ENCODE measurements around the gene PCIF1. TPM values are rescaled to one million over a fixed set of nuclear protein-coding genes. Genes with fewer than 3 reads are reported as not detected.

Gene PCIF1
- total RNA-seq, 1 donor from 2014 or later, result 45.2 TPM

GRCh38 chr20:45913116-45913515 is 21.4 kb upstream of the PCIF1 start:
- Mint-ChIP-seq H3K9me3 (no peaks in the 10 kb centered on the region), H3K4me1 (peaks cover 8% of the 10 kb centered on the region), H3K27me3 (ENCODE audit: low read depth) (no peaks in the 10 kb centered on the region), H3K27ac (no peak overlapping the region), H3K4me3 (peak overlapping the region; percentile 48), H3K36me3 (peaks cover 7% of the 10 kb centered on the region)
- TF ChIP-seq, protein P1, sequence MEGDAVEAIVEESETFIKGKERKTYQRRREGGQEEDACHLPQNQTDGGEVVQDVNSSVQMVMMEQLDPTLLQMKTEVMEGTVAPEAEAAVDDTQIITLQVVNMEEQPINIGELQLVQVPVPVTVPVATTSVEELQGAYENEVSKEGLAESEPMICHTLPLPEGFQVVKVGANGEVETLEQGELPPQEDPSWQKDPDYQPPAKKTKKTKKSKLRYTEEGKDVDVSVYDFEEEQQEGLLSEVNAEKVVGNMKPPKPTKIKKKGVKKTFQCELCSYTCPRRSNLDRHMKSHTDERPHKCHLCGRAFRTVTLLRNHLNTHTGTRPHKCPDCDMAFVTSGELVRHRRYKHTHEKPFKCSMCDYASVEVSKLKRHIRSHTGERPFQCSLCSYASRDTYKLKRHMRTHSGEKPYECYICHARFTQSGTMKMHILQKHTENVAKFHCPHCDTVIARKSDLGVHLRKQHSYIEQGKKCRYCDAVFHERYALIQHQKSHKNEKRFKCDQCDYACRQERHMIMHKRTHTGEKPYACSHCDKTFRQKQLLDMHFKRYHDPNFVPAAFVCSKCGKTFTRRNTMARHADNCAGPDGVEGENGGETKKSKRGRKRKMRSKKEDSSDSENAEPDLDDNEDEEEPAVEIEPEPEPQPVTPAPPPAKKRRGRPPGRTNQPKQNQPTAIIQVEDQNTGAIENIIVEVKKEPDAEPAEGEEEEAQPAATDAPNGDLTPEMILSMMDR (IDR thresholded peaks at IDR 0.05; ENCODE audit: unreplicated experiment), result no peak
- DNase-seq (ENCODE audit: low spot score in 2 of 2, unreplicated experiment in 2 of 2), result no peak

GRCh38 chr20:45917790-45918141 is 16.7 kb upstream of the PCIF1 start:
- no peak overlapping the region for H3K27ac Mint-ChIP-seq
- no peak for DNase-seq (ENCODE audit: low spot score in 2 of 2, unreplicated experiment in 2 of 2)
- H3K27me3 Mint-ChIP-seq (ENCODE audit: low read depth), result peaks cover 8% of the 10 kb centered on the region
- TF ChIP-seq, protein P1 (IDR thresholded peaks at IDR 0.05; ENCODE audit: unreplicated experiment), result no peak
- no peak overlapping the region for H3K4me3 Mint-ChIP-seq
- H3K4me1 Mint-ChIP-seq, result peaks cover 14% of the 10 kb centered on the region
- H3K36me3 Mint-ChIP-seq, result no peaks in the 10 kb centered on the region
- H3K9me3 Mint-ChIP-seq, result no peaks in the 10 kb centered on the region

GRCh38 chr20:45918182-45918737 is 16.2 kb upstream of the PCIF1 start:
- H3K4me3 Mint-ChIP-seq, result no peak overlapping the region
- TF ChIP-seq, protein P1 (IDR thresholded peaks at IDR 0.05; ENCODE audit: unreplicated experiment), result no peak
- no peak for DNase-seq (ENCODE audit: low spot score in 2 of 2, unreplicated experiment in 2 of 2)
- H3K36me3 Mint-ChIP-seq, result no peaks in the 10 kb centered on the region
- no peak overlapping the region for H3K27ac Mint-ChIP-seq
- peaks cover 16% of the 10 kb centered on the region for H3K4me1 Mint-ChIP-seq
- no peaks in the 10 kb centered on the region for H3K9me3 Mint-ChIP-seq
- peaks cover 8% of the 10 kb centered on the region for H3K27me3 Mint-ChIP-seq (ENCODE audit: low read depth)

DNA sequence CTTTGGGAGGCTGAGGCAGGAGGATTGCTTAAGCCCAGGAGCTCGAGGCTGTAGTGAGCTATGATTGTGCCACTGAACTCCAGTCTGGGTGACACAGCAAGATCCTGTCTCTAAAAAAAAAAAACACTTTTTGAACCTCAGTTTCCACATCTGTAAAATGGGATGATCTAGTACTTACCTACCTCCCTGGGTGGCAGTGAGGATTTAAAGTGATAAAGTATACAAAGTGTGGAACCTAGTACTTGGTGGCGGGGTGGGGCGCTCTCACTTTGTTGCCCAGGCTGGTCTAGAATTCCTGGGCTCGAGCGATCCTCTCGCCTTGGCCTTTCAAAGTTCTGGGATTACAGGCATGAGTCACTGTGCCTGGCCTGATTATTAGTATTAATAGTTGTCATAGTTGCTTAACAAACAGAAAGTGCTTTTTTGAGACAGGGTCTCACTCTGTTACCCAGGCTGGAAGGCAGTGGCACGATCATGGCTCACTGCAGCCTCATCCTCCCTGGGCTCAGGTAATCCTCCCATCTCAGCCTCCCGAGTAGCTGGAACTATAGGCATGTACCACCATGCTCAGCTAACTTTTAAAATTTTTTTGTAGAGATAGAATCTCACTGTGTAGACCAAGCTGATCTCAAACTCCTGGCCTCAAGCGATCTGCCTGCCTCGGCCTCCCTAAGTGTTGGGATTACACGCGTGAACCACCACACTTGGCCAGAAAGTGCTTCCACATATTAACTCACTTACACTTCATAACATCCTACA is 15.5 kb upstream of the PCIF1 start:
- no peak overlapping the region for H3K27ac Mint-ChIP-seq
- TF ChIP-seq, protein P1 (IDR thresholded peaks at IDR 0.05; ENCODE audit: unreplicated experiment), result no peak
- peaks cover 8% of the 10 kb centered on the region for H3K27me3 Mint-ChIP-seq (ENCODE audit: low read depth)
- H3K9me3 Mint-ChIP-seq, result no peaks in the 10 kb centered on the region
- H3K36me3 Mint-ChIP-seq, result no peaks in the 10 kb centered on the region
- DNase-seq (ENCODE audit: low spot score in 2 of 2, unreplicated experiment in 2 of 2), result no peak
- peaks cover 16% of the 10 kb centered on the region for H3K4me1 Mint-ChIP-seq
- H3K4me3 Mint-ChIP-seq, result no peak overlapping the region

GRCh38 chr20:45919542-45920399 is 14.7 kb upstream of the PCIF1 start:
- H3K27ac Mint-ChIP-seq, result peak overlapping the region; percentile 6

More at GRCh38 chr20:45919542-45920399, 14.7 kb upstream of the PCIF1 start:
- no peaks in the 10 kb centered on the region for H3K9me3 Mint-ChIP-seq
- TF ChIP-seq, protein P1 (IDR thresholded peaks at IDR 0.05; ENCODE audit: unreplicated experiment), result no peak
- no peak overlapping the region for H3K4me3 Mint-ChIP-seq
- DNase-seq (ENCODE audit: low spot score in 2 of 2, unreplicated experiment in 2 of 2), result no peak
- H3K36me3 Mint-ChIP-seq, result no peaks in the 10 kb centered on the region
- H3K4me1 Mint-ChIP-seq, result peaks cover 19% of the 10 kb centered on the region
- H3K27me3 Mint-ChIP-seq (ENCODE audit: low read depth), result peaks cover 8% of the 10 kb centered on the region

Data from mesothelial cell of epicardium (in vitro differentiated cells).